Measurements from ENCODE around the gene STAB2.

STAB2 gene

DNA sequence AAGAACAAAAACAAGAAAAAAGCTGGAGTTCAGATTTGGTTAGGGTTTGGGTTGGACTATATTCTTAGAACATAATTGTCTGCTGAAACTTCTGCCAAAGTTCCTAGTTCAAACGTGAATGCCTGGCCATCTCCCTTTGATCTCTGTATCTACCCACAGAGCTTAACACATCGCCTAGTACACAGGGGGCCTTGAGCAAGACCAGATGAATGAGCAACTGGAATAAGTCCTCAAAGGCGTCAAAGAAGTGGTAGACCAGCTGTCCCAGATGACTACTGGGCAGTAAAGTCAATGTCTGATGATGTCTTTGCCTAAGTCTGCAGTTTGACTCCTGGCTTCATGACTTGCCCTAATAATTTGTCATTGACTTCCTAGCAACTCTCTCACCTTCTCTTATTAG is 13.9 kb upstream of the STAB2 start:
- H3K4me3 ChIP-seq = no peak overlapping the region
- H3K27ac ChIP-seq = no peak overlapping the region

GRCh38 chr12:103578926-103579325 is 8.1 kb upstream of the STAB2 start:
- no peak overlapping the region for H3K27ac ChIP-seq

GRCh38 chr12:103580026-103580425 is 7.0 kb upstream of the STAB2 start:
- H3K4me3 ChIP-seq = no peak overlapping the region
- no peak overlapping the region for H3K27ac ChIP-seq

More at GRCh38 chr12:103578926-103579325, 8.1 kb upstream of the STAB2 start:
- H3K4me3 ChIP-seq = no peak overlapping the region

- no peak overlapping the region for H3K27ac ChIP-seq
- no peak overlapping the region for H3K4me3 ChIP-seq
Observed at GRCh38 chr12:103583008-103583407, 4.1 kb upstream of the STAB2 start.

- Histone ChIP-seq H3K4me3 (no peak overlapping the region), H3K27ac (no peak overlapping the region)
Observed at GRCh38 chr12:103586132-103586531, 941 bp upstream of the STAB2 start.

GRCh38 chr12:103588680-103589079 is 1.6 kb downstream of the STAB2 start:
- Histone ChIP-seq H3K4me3 (no peak overlapping the region), H3K27ac (no peak overlapping the region)

GRCh38 chr12:103589517-103589916 is 2.4 kb downstream of the STAB2 start:
- H3K27ac ChIP-seq = no peak overlapping the region

DNA sequence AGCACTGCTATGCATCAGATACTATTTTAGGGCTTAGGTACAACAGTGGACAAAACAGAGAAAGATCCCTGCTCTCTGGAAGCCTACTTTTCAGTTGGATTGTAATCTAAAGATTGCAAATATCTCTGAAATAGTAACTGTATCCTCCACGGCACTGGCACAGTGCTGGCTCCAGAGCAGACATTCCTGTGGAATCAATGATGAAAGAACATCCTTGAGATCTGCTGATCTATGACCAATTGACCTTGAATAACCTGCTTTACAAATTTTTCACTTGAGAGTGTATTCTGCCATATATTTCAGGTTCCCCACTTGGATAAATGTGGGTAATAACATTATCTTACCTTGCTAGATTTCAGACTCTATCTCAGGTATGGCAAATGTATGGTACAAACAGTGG is 3.2 kb downstream of the STAB2 start:
- H3K4me3 ChIP-seq = no peak overlapping the region
- H3K27ac ChIP-seq = no peak overlapping the region

More at GRCh38 chr12:103589517-103589916, 2.4 kb downstream of the STAB2 start:
- H3K4me3 ChIP-seq = no peak overlapping the region

GRCh38 chr12:103596981-103597380 is 9.9 kb downstream of the STAB2 start:
- Histone ChIP-seq H3K4me3 (no peak overlapping the region), H3K27ac (no peak overlapping the region)

GRCh38 chr12:103599274-103599673 is 12.2 kb downstream of the STAB2 start:
- no peak overlapping the region for H3K27ac ChIP-seq

GRCh38 chr12:103600967-103601728 is 14.1 kb downstream of the STAB2 start:
- Histone ChIP-seq H3K4me3 (no peak overlapping the region), H3K27ac (no peak overlapping the region)

More at GRCh38 chr12:103599274-103599673, 12.2 kb downstream of the STAB2 start:
- H3K4me3 ChIP-seq = no peak overlapping the region

DNA sequence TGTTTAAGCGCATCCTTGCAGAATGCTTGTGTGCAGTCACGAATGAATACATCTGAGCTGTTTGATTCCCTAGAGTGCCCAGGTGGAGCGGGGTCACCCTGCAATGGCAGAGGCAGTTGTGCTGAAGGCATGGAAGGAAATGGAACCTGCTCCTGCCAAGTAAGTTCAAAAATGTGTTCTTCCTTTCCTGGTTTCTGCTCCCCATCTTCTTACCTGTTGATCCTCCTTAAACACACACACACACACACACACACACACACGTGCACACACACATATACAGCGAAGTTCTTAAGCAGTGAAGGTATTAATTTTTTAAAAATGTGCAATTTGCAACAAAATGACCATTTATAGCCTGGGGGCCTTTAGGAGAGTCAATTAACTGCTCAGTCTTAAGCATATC is 33.3 kb downstream of the STAB2 start:
- Histone ChIP-seq H3K27ac (no peak overlapping the region), H3K4me3 (no peak overlapping the region)

- Histone ChIP-seq H3K27ac (no peak overlapping the region), H3K4me3 (no peak overlapping the region)
Observed at GRCh38 chr12:103623716-103624115, 36.6 kb downstream of the STAB2 start.

GRCh38 chr12:103626498-103626897 is 39.4 kb downstream of the STAB2 start:
- Histone ChIP-seq H3K27ac (no peak overlapping the region), H3K4me3 (no peak overlapping the region)

- Histone ChIP-seq H3K27ac (no peak overlapping the region), H3K4me3 (no peak overlapping the region)
Observed at GRCh38 chr12:103627189-103627855, 40.2 kb downstream of the STAB2 start.

GRCh38 chr12:103632554-103633216 is 45.6 kb downstream of the STAB2 start:
- no peak overlapping the region for H3K27ac ChIP-seq
- H3K4me3 ChIP-seq = no peak overlapping the region

GRCh38 chr12:103634732-103635131 is 47.7 kb downstream of the STAB2 start:
- Histone ChIP-seq H3K4me3 (no peak overlapping the region), H3K27ac (no peak overlapping the region)

GRCh38 chr12:103635419-103635818 is 48.3 kb downstream of the STAB2 start:
- Histone ChIP-seq H3K27ac (no peak overlapping the region), H3K4me3 (no peak overlapping the region)

GRCh38 chr12:103637021-103637420 is 49.9 kb downstream of the STAB2 start:
- H3K27ac ChIP-seq = no peak overlapping the region
- H3K4me3 ChIP-seq = no peak overlapping the region

DNA sequence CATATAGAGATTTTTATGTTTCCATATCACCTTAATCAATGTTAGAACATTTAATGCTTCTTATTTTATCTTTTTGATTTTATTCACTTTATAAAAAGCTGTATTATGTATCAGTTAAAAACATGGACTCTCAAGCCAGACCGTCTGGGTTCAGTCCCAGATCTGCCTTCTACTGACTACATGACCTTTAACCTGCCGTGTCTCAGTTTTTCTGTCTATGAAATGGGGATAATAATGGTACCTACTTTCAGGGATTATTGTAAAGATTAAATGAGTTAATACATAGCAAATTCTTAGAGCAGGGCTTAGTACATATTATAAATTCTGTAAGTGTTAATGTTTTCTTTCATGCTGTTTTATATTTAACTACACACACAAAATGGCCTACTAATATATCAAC is 50.4 kb downstream of the STAB2 start:
- no peak overlapping the region for H3K4me3 ChIP-seq
- no peak overlapping the region for H3K27ac ChIP-seq

DNA sequence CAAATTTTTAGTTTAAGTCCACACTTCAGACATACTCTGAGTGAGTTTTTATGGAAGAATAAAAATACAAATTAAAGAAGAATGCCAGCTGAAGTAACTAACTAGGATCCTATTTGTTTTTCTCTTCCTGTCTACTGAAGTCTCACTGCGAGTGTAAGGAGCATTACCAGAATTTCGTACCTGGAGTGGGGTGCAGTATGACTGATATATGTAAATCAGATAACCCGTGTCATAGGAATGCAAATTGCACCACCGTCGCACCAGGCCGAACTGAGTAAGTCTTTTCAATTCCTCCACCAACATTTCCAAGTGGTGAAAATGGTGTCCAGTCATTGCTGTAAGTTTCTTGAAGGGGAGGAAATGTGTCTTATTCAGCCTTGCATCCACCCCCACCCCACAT is 52.9 kb downstream of the STAB2 start:
- no peak overlapping the region for H3K4me3 ChIP-seq
- H3K27ac ChIP-seq = no peak overlapping the region
